Measurements from ENCODE around the gene SPP2. TPM values are rescaled to one million over a fixed set of nuclear protein-coding genes. Genes with fewer than 3 reads are reported as not detected.

SPP2 gene
- total and polyA plus RNA-seq, 12 donors: not detected

DNA sequence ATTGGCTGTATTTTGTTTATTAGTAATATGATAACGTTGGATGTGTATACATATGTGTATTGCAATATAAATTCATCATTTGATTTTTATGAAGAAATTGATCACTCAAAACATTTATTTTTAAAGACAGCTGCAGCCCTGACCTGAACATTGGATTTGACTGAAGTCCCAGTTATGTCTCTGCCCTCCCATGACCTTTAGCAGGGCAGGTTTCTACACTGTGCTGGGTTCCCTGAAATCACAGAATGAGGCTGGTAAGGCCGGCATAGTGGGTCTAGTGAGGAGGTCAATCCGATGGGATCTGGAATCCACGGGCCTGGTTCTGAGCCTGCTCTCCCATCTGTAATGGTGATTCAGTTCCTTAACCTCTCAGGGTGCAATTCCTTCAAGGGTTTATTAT is 22.0 kb downstream of the SPP2 start:
- ATAC-seq: no peak
- TF ChIP-seq, protein P1, sequence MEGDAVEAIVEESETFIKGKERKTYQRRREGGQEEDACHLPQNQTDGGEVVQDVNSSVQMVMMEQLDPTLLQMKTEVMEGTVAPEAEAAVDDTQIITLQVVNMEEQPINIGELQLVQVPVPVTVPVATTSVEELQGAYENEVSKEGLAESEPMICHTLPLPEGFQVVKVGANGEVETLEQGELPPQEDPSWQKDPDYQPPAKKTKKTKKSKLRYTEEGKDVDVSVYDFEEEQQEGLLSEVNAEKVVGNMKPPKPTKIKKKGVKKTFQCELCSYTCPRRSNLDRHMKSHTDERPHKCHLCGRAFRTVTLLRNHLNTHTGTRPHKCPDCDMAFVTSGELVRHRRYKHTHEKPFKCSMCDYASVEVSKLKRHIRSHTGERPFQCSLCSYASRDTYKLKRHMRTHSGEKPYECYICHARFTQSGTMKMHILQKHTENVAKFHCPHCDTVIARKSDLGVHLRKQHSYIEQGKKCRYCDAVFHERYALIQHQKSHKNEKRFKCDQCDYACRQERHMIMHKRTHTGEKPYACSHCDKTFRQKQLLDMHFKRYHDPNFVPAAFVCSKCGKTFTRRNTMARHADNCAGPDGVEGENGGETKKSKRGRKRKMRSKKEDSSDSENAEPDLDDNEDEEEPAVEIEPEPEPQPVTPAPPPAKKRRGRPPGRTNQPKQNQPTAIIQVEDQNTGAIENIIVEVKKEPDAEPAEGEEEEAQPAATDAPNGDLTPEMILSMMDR (IDR thresholded peaks at IDR 0.05): no peak
- Histone ChIP-seq H3K36me3 (no peaks in the 10 kb centered on the region), H3K27me3 (peaks cover 0 to 17% (median 0%) of the 10 kb centered on the region in 7 donors), H3K4me3 (no peak overlapping the region), H3K27ac (no peak overlapping the region), H3K4me1 (no peaks in the 10 kb centered on the region), H3K9me3 (peaks cover 0 to 16% (median 0%) of the 10 kb centered on the region in 11 donors)
- DNase-seq: no peak
- 91 to 92% methylated on average over 4 of the region's 4 CpGs for WGBS, 2 donors
- intact Hi-C loops (cut with DNase I): no loop called here

DNA sequence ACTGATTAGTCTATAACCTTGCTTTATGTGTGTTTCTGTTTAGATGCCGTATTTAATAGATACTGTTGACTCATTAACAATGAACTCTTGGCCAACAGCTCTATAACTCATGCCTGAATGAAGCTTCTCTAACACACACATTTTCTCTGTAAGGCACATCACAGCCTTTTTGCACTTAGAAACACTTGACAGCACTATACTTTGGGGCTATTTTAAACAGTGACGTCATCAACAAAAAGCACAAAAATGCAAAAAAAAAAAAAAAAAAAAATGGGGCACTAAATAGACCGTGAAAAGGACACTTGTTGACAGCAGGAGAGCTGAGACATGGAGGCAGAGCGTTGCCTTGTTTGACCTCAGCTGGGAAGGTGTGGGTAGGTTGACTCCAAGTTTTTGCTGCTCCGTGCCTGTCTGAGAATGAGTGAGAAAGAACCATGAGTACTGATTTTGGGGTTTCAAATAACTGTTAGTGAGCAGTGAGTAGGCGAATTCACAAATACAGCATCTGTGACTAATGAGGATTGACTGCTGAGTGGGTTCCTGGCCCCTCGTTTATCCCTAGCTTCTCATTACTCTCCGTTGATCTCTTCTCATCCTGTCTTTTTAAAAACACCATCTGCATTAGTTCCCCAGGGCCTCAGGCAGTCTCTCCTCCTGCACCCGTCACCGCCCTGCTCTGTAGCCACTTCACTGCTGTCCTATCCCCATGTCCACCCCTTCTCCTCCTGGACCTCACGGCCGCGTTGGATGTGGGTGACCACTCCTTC is 24.4 kb downstream of the SPP2 start:
- Histone ChIP-seq H3K27me3 (peaks cover 0 to 22% (median 0%) of the 10 kb centered on the region in 7 donors), H3K27ac (no peak overlapping the region), H3K36me3 (no peaks in the 10 kb centered on the region), H3K4me3 (no peak overlapping the region), H3K9me3 (peaks cover 0 to 2% (median 0%) of the 10 kb centered on the region in 11 donors), H3K4me1 (no peaks in the 10 kb centered on the region)
- 62 to 67% methylated on average over 13 of the region's 13 CpGs for WGBS, 2 donors
- TF ChIP-seq, protein P1 (IDR thresholded peaks at IDR 0.05): no peak
- no peak for ATAC-seq
- no peak for DNase-seq
- intact Hi-C loops (cut with DNase I): no loop called here

DNA sequence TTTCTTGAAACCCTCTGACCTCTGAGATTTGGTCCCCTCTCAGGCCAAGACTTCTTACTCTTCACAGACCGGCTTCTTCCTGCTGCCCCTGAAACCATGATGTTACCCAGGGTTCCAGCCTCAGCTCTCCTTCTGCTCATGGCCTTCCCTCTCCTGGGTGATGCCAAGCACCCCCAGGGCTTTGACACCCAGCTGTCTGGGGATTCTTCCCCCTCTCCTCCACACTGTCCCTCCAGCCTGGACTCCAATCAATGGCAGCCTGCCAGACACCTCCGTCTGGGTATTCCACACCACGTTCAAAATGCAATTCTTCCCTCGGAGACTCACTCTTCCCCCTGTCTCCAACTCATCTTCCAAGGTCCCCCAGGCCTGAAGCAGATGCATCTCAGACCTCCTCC is 25.0 kb downstream of the SPP2 start:
- H3K27ac ChIP-seq: no peak overlapping the region
- no peaks in the 10 kb centered on the region for H3K9me3 ChIP-seq
- no peak overlapping the region for H3K4me3 ChIP-seq
- intact Hi-C loops (cut with DNase I): no loop called here
- TF ChIP-seq, protein P1 (IDR thresholded peaks at IDR 0.05): no peak
- DNase-seq (no peak), ATAC-seq (no peak)
- 72% methylated on average over 4 of the region's 4 CpGs for WGBS, 2 donors
- no peaks in the 10 kb centered on the region for H3K36me3 ChIP-seq
- no peaks in the 10 kb centered on the region for H3K4me1 ChIP-seq
- H3K27me3 ChIP-seq: peaks cover 0 to 22% (median 0%) of the 10 kb centered on the region in 7 donors

DNA sequence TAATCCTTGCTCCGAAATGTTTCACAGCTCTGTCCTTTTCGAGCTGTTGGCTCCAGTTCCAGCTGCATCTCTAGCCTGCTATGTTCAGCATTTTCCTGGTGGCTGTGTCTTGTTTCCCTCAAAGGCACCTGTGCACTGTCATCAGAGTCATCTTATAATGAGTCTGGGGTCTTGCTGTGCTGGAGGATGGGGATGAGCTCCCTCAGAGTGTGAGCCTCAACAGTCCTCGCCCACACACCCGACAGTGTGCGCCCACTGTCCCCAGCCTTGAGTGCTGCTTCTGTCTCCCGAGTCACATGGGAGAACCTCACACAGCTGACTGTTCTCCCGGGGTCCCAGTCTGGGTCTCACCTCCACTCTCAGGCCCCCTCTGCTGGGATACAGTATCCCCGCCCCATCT is 25.4 kb downstream of the SPP2 start:
- Histone ChIP-seq H3K9me3 (no peaks in the 10 kb centered on the region), H3K4me1 (no peaks in the 10 kb centered on the region), H3K36me3 (no peaks in the 10 kb centered on the region), H3K4me3 (no peak overlapping the region), H3K27me3 (peaks cover 0 to 23% (median 0%) of the 10 kb centered on the region in 7 donors), H3K27ac (no peak overlapping the region)
- 81 to 89% methylated on average over 8 of the region's 8 CpGs for WGBS, 2 donors
- intact Hi-C loops (cut with DNase I): no loop called here
- DNase-seq (no peak), ATAC-seq (no peak)
- TF ChIP-seq, protein P1 (IDR thresholded peaks at IDR 0.05): no peak
